Fibroblast of skin of left biceps (primary cell): ENCODE data around the gene PLA2G2C.
"Not testable (repeated sequence)": the region's sequence is repeated elsewhere in the genome, so short reads cannot be mapped to it uniquely, and the experiment has no call there.

Source experiments
- DNase-seq, 2 experiments: peaks; one replicate each; pipeline ENCODE4 v3.0.0-alpha.2; 2013; ENCODE audit warnings: low read depth in 2 of 2

The PLA2G2C gene

DNA sequence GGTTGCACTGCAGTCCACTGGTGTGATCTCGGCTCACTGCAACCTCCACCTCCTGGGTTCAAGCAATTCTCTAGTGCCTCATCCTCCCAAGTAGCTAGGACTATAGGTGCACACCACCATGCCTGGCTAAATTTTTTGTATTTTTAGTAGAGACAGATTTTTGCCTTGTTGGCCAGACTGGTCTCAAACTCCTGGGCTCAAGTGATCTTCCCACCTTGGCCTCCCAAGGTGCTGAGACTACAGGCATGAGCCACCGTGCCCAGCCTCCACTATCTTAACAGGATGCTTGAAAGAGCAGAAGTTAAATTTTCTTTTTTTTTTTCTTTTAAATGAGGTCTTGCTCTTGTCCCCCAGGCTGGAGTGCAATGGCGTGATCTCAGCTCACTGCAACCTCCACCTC, 55.8 kb downstream of the PLA2G2C start:
- not testable (repeated sequence) for DNase-seq

DNA sequence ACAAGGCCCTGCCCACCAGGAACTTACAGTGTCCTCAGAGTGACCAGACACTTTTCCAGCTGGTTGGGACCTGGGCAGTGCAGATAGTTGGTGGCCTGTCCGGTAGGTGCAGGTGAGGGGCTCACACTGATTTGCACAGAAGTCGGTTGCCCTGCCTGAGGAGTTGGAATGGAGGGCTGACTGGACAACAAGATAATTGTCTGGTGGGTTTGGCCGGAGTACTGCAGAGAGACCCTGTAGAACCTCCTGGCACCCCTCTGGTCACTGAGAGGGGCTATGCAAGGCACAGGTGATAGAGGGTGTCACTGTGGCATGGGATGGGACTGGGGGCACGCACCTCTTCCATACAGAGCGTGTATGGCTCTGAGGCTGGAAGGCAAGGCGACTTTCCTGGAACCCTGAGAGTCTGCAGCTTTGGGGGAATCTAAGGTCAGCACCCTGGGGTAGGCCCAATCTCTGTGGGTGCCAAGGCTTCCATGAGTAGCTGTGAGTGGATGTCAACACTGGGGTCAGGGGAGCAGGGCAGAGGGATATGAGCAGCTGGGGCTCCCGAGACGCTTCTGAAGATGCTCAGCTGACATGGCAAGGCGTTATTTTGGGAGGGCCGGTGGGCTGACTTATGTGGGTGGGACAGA, 59.4 kb downstream of the PLA2G2C start:
- no peak for DNase-seq

DNA sequence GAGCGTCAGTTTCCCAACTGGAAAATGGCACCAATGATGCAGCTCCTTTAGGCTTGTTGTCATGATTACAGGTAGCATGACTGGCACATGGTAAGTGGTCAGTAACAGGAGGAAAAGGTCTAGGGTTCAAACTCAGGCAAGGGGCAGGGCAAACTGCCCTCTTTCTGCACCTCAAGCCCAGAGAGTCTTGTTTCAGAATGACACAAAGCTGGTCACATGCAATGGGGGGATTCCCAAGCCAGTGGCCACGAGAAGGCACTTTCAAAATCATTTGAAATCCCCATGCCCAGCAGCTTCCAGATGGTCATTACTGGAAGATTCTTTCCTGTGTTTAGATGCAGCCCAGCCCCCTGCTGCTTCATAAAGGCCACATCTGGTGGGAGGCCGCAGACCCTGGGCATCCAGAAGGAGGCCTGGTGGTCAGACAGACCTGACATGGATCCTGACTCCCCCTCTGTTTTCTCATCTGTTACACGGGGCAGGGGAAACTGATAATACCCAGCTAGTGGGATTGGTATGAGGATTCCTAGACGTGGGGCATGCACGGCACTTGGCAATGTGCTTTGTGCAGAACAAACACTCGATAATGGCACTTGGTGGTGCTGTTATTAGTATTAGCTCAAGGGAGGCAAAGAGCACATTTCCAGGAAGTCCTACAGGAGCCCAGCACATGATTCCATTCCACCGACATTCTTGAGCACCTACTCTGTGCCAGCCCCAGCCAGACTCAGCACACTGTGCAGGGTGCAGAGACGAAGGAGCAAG, 60.1 kb downstream of the PLA2G2C start:
- no peak for DNase-seq

DNA sequence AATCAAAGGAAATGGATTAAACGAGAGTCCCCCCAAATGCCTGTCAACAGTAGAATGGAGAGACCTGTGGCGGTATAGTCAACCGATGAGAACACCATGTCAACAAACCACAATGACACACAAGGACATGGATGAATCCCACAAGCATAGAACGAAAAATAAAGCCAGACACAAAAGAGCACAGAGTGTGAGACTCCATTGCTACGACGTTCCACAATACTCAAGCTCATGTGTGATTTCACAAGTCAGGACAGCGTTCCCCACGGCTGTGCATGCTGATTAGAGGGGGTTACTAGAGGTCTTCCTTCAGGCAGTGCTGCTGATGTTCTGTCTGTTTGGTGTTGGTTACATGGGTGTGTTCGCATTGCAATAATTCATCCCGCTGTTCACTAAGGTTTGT, 61.2 kb downstream of the PLA2G2C start:
- DNase-seq, result no peak

- DNase-seq, result peak; percentile 21 to 23
Observed at GRCh38 chr1:20124456-20125057, 61.8 kb downstream of the PLA2G2C start.

DNA sequence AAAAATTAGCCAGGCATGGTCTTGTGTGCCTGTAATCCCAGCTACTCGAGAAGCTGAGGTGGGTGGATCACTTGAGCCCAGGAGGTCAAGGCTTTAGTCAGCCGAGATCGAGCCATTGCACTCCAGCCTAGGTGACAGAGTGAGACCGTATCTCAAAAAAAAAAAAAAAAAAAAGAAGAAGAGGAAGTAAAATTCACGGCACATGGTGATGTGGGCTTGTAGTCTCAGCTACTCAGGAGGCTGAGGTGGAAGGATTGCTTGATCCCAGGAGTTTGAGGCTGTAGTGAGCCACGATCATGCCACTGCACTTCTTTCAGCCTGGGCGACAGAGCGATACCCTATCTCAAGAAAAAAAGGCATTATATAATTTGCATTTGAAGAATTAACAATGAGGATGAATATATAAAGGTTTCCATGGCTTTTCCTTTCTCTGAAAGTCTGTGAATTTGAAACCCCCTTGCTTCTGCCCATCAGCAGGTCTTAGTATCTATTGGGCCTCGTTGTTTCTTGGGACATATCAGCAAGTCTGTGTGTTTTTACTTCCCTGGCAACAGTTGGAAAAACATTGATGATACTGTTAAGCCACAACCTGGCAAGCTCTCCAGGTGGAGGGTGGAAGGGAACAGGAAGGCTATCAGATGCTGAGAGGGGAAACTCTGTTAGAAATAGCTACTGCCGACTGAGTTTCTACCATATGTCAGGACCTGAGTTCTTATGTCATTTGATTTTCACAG, 62.4 kb downstream of the PLA2G2C start:
- no peak for DNase-seq

- DNase-seq, result no peak
Observed at GRCh38 chr1:20120796-20121195, 65.5 kb downstream of the PLA2G2C start.

DNA sequence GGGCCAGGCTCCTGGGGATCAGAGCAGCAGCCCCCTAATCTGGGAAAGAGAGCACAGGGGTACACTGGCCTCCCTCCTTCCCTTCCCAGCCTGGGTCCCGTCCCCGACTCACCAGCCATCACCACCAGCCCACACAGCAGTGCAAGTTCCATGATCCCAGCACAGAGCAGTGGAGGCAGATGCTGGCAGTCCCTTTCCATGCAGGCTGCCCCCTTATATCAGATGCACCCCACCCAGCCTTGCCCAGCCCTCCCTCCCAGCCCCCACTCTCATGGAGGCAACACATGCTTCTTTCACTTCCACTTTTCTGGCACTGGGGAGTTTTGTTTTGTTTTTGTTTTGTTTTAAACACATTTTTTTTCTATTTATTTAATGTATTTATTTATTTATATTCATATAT, 67.0 kb downstream of the PLA2G2C start, which contains the start of gene PLA2G2D:
PLA2G2D (minus strand) TSS at position 190 of the 400 bp plus-strand sequence; CDS start at position 152, 38 bp downstream.
- no peak for DNase-seq

DNA sequence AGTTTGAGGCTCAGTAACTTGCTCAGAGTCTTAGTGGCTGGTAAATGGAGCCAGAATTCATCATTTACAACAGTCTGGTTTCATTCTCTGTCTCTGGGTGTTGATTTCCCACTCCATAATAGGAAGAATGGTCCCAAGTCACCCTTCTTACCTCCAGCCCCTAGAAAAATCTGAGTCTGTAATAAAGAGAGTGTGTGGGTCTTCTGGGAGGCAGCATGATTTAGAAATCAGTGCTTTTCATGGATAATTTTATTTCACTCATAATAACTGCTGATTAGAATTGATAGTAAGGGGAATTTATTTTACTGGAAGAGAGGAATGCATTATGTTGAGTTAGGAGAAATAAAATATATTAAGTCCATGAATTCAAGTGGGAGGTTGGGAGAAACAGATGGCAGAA, 69.1 kb downstream of the PLA2G2C start:
- no peak for DNase-seq

DNA sequence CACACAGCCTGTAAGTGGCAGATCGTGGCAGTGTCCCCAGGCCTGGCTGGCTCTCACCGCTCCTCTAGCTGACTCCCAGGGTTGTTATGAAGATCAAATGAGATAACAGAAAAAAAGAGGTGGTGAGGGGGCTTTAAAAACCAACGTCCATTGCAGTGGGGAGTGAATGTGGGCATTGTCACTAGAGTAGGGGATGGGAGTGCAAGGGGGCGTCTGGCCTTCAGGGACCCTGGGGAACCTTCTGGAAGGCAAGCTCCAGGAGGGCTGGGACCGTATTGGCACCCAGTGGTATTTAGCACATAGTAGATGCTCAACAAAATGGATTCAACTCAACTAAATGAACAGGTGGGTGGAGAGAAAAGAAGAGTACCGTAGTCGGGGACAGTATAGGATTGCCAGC, 70.4 kb downstream of the PLA2G2C start:
- DNase-seq, result no peak

- no peak for DNase-seq
Observed at GRCh38 chr1:20115479-20115878, 70.8 kb downstream of the PLA2G2C start.

DNA sequence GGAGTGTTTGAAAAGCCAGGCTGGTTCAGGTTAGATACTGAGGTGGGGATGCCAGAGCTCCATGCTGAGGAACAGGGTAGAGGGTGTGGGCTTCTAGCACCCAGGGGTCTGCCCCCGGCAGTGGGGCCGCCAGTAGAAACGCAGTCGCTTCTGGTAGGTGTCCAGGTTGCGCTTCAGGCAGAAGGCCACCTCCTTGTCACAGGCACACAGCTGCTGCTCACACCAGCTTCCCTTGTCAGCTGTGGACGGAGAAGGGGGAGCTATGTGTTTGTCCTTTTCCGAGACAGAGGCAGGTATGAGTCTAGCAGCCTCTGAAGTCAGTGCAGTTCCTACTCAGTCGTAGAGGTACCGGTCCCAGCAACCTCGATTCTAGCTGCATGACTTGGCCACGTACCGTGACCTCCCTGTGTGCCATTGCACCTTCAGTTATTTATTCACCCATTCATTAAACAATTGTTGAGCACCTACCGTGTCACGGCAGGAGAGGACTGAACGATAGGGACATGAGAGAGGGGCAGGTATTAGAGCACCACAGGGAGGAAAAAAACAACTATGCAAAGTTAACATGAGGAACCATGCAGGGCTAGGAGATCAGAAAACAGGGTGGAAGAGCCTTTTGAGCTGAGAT, 72.2 kb downstream of the PLA2G2C start:
- DNase-seq, result no peak
